GM12874 (cell line): ENCODE data around the gene ZNF438.

Source experiments
- TF ChIP-seq, protein P1 (sequence below): IDR thresholded peaks from 2 replicates; pipeline ENCODE4 v1.5.1; 2011; ENCODE audit warnings: low read depth, mild to moderate bottlenecking, control low read depth, low read length, moderate library complexity; ENCODE audit not compliant: insufficient read depth

The ZNF438 gene

DNA sequence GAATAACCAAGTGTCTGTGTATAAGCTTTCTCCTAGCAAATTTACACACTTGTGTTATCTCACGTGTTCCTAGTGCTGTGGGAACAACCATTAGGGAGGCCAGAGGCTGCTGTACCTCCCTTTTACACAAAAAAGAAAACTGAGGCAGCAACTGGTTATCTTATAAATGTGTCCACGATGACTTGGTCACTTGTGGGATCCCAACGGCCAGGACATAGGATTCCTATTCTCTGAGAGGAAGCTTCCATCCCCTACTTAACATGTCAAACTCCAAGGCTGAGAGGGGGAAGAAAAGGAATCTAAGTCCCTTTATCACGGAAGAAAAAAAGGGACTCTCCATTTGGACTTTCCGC, 484 bp downstream of the ZNF438 start:
- TF ChIP-seq, protein P1, sequence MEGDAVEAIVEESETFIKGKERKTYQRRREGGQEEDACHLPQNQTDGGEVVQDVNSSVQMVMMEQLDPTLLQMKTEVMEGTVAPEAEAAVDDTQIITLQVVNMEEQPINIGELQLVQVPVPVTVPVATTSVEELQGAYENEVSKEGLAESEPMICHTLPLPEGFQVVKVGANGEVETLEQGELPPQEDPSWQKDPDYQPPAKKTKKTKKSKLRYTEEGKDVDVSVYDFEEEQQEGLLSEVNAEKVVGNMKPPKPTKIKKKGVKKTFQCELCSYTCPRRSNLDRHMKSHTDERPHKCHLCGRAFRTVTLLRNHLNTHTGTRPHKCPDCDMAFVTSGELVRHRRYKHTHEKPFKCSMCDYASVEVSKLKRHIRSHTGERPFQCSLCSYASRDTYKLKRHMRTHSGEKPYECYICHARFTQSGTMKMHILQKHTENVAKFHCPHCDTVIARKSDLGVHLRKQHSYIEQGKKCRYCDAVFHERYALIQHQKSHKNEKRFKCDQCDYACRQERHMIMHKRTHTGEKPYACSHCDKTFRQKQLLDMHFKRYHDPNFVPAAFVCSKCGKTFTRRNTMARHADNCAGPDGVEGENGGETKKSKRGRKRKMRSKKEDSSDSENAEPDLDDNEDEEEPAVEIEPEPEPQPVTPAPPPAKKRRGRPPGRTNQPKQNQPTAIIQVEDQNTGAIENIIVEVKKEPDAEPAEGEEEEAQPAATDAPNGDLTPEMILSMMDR, result no peak

DNA sequence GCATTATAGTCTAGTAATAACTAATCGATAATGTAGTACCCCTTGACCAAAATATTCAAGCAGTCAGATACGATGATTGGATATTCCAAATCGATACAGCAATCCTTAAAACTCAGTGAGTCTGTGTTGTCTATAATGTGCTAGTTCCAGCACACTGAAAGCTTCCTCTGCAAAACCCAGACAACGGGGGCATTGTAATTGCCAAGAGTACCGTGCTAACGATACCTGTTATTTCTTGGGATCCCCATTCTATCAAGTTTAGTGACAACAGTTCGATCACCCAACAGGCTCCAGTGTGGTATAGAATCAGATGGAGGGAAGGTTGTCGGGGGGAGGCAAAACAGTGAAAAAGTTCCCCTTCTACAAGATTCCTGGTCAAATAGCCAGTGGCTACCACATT, 865 bp downstream of the ZNF438 start:
- TF ChIP-seq, protein P1, result no peak

DNA sequence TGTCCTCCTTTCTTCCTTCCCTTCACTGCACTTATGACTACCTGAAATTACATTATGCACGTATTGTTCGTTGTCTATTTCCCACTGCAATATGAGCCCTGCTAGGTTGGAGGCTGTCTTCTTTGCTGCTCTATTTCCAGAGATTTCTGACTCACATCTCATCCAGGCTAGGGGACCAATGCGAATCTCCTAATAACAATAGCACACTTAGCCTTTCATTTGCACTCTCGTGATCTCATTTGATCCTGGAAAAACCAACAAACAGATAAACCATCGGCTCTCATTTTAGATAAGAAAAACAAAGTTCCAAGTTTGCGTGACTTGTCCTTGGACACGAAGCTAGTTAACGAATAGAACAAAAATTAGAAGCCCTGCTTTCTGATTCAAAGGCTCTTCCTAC, 1.4 kb downstream of the ZNF438 start:
- TF ChIP-seq, protein P1, result no peak

DNA sequence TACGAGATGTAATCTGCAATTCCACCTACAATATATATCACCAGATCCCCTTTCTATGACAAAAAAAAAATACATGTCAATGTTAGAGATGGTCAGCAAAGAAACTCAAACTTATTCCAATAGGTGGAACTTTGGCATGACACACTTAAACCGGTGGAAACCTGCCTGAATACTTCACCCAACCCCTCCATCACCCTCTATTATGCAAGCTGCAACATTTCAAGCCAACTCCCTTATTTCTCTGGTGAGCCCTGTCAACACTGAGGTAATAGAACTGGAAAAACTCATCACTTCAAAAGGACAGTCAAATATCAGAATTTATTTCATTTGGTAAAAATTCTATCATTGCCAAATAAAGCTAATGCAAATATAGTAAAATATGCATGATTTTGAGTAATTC, 3.6 kb downstream of the ZNF438 start:
- TF ChIP-seq, protein P1, result no peak

DNA sequence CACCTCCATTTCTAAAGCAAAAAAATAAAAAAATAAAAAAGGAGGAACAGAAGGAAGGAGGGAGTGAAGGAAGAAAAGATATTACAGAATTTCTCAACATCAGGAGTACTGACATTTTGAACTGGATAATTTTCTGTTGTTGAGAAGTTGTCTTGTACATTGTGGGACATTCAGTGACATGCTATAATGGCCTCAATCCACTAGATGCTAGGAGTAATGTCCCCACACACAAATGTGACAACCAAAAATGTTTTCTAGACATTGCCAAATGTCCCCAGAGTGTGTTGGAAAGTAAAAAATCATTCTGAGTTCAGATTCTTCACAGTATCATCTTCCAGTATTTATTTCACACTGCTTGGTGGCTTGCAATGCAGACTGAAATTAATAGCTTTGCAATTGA, 6.5 kb downstream of the ZNF438 start:
- TF ChIP-seq, protein P1, result no peak

DNA sequence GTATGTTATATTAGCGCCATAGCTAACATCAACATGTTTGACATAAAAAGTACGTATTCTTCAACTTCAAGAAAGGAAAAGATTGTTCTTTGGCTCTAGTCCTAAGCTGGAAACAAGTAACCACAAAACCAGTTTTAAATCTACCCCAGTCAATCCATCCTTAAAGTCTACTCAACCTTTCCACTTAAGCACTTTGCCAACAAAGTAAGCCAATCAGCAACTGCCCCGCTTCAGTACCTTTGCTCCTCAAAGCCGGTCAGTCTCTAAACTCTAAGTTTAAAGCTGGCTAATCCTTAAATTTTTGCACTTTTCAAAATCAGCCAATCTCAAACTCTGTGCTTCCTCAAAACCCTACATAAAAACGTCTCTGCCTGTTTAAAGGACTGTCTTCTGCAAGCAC, 8.1 kb downstream of the ZNF438 start:
- TF ChIP-seq, protein P1, result no peak

DNA sequence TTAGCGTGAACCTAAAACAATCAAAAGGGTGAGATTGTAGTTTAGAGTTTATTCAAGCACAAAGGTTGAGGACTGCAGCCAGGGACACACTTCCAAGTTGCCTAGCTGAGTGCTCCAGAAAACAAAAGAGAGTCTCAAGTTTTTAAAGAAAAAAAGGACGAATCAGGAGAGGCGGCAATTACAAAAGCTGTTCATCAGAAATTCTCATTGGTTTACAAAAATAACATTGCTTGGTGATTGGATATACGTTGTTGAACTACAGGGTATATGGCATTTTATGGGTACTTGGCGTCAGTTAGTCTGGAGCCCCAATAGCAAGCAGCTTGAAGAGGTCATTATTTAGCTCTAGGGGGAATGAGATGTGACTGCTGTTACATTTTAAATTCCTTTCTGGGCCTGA, 11.5 kb downstream of the ZNF438 start:
- TF ChIP-seq, protein P1, result no peak

DNA sequence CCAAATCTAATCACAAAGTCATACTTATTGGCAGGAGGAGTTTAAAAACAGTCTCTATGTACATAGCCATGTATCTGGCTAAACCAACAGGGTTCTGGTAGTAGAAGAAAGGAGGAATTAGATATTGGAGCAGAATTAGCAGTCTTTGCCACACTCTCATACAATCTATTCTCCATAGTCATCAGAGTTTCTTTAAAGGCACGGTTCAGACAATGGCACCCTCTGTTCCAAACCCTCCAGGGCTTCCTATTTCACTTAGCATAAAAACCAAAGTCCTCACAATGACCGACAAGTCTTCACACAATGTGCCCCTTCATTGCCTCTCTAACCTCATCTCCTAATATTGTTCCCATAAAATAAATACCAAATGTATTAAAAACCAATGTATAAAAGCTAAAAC, 12.7 kb downstream of the ZNF438 start:
- TF ChIP-seq, protein P1, result no peak
